Subcutaneous adipose tissue (tissue), 4 donors: Measurements from ENCODE around the gene GYG1. TPM values are rescaled to one million over a fixed set of nuclear protein-coding genes. Genes with fewer than 3 reads are reported as not detected.

ENCODE experiments used
- total RNA-seq, 4 donors: library from RNA; depleted of rRNA; stranded (reverse); fragments of >200 nt; gene quantifications; one replicate each; pipeline ENCODE4 v1.1.0, GENCODE V29; 2016
- TF ChIP-seq, protein P1 (sequence below): fragments of 450-650 bp; IDR thresholded peaks from one replicate; pipeline ENCODE4 v1.5.1; 2016; ENCODE audit warnings: low read depth, mild to moderate bottlenecking, control low read depth, antibody characterized with exemption, moderate library complexity

The GYG1 gene
- total RNA-seq, 4 donors from 2014 or later: 24.5 to 43.7 (median 33.4) TPM

DNA sequence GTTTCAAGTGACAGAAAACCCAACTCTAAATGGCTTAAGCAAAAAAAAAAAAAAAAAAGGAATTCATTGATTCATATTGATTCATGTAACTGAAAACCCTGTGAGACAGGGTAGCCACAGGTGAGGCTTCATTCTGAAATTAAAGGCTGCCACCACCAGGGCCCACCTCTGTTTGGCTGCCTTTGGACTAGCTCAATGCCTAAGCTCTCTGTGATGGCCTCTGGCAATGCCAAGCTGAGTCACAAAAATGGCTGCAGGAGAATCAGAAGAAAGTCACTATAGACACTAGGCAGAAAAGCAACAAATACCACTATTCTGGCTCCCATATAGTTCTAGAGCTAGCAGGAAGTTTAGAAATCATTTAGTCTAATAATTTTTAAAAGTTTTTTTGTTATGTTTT, 38.2 kb upstream of the GYG1 start:
- TF ChIP-seq, protein P1, sequence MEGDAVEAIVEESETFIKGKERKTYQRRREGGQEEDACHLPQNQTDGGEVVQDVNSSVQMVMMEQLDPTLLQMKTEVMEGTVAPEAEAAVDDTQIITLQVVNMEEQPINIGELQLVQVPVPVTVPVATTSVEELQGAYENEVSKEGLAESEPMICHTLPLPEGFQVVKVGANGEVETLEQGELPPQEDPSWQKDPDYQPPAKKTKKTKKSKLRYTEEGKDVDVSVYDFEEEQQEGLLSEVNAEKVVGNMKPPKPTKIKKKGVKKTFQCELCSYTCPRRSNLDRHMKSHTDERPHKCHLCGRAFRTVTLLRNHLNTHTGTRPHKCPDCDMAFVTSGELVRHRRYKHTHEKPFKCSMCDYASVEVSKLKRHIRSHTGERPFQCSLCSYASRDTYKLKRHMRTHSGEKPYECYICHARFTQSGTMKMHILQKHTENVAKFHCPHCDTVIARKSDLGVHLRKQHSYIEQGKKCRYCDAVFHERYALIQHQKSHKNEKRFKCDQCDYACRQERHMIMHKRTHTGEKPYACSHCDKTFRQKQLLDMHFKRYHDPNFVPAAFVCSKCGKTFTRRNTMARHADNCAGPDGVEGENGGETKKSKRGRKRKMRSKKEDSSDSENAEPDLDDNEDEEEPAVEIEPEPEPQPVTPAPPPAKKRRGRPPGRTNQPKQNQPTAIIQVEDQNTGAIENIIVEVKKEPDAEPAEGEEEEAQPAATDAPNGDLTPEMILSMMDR: no peak

DNA sequence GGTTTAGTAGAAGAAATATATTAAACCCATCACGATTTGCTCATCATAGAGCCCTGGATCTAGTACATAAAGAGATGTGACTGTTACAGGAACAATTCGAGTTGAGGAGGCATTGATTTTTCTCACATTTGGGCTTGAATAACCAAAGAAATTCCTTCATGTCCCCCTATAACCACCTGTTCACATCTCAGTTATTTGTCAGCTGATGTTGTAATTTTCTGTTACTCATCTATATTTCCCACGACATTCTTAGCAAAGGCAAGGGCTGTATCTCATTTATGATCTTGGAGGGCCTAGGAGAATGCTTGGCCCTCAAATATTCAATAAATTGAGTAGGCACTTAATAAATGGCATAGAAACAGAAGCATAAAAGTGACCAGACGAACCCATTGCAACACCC, 36.4 kb upstream of the GYG1 start:
- TF ChIP-seq, protein P1: no peak

DNA sequence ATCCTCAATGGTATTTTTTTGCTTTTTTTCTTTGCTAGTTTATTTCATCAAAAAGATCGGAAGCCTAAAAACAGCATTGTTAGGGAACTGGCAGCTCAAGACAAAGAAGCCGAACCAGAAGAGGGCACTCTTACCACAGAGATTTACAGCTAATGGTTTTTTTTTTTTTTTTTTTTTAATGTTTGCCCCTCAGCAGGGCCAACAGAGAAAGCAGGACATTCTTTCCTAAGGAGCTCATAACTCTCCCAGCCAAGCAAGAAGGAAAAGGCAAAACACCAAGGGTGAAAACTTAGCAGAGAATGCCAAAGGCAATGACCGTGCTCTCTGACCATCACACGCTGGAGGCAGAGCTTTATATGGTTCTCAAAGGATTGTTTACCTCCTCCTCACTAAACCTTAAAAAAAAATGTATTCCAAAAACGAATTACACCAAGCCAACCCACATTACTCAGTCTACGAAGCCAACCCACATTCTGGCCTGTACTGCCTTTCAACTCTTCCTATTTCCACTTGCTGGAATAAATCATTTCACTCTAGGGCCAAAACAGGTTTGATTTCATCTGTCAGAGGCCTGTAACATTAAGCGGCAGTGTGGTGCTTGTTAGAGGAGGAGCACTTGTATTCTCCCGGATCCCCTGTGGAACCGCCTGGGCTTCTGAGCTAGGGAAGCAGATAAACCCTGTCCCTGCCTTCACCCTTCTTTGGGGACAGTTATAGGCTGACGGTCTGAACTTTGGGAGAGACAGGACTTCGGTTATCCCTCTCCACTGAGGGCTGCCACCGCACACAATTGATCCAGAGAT, 35.6 kb upstream of the GYG1 start:
- TF ChIP-seq, protein P1: no peak

DNA sequence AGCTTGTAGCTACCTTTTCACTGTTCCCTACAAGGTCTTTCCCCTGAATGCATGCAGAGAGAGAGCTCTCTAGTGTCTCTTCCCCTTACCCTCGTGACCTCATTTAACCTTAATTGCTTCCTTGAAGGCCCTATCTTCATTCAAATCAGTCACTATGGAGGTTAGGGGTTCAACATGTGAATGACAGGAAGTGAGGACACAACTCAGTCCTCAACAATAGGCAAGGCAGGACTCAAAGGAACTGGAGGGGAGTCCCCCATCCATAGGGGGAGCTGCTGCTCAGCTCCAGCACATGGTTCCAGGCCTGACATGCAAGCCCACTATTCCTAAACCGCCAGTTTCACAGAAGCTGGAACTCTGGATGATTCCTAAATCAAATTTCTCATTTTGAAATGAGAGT, 33.8 kb upstream of the GYG1 start:
- TF ChIP-seq, protein P1: no peak

DNA sequence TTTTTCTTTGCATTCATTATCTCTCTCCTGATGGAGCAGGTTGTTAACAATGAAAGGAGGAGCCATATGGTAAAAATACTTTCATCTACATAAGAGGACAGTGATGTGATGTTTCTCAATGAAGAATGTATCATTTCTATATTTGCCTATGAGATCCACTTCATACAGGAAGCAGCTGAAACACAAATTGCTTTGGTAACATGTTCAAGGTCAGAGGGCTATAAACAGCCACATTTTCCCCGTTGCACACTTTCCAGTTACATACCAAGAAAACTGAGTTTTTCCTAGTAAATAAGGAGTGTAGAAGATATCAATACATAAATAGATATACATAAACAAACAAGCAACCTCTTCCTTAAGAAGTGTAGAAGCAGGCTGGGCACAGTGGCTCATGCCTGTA, 32.6 kb upstream of the GYG1 start:
- TF ChIP-seq, protein P1: no peak

DNA sequence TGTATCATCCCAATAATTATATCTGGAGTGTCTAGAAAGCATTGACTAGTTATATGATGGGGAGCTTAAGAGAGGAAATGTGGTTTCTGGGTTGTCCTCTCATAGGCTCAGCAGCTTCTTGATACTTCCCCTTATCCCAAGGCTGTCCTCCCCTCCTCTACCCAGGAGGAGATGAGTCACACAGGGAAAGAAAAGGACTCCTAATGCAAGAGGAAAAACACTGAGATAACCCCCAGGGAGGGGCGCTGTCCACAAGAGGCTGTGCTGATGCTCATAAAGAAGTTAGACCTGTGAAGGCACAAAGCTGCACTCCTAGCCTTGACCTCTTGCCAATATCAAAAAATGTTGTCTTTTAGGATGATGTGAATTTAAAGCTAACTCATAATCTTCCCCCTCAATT, 28.8 kb upstream of the GYG1 start:
- TF ChIP-seq, protein P1: no peak

DNA sequence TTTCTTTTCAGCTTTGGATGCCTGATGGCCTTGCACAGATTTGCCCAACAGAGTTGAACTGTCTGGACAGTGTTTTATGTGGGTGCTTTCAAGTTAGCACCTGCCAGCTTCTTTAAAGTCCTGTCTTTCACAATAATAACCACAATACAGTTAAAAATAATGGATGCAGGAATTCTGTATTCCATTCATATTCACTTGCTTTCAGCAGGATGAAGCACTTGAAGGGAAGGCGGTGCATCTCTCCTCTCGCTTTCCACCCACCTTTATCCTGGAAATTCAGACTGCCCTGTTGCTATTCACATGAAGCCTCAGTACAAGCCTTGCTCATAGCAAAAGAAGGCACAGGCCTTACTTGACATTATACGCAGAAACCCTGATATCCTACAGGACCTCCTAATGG, 26.5 kb upstream of the GYG1 start:
- TF ChIP-seq, protein P1: no peak
